ENCODE results near the gene TEX52. TPM values are rescaled to one million over a fixed set of nuclear protein-coding genes. Genes with fewer than 3 reads are reported as not detected.

TEX52 gene
- total and polyA plus RNA-seq, 2 experiments from 2014 or later = not detected

GRCh38 chr12:2841056-2841650, 15.7 kb downstream of the TEX52 start (continued):
- no peak for TF ChIP-seq REST (IDR thresholded peaks at IDR 0.05; ENCODE audit: unreplicated experiment)
- TF ChIP-seq ZNF114 (CRISPR knock-in tag; IDR thresholded peaks at IDR 0.05) = no peak
- no peak for TF ChIP-seq JUNB (IDR thresholded peaks at IDR 0.05; ENCODE audit: unreplicated experiment)
- TF ChIP-seq ETS1 (IDR thresholded peaks at IDR 0.05) = no peak
- TF ChIP-seq CREB1 (CRISPR knock-in tag; IDR thresholded peaks at IDR 0.05; ENCODE audit: low read depth) = no peak
- TF ChIP-seq NANOG (IDR thresholded peaks at IDR 0.05; ENCODE audit: borderline replicate concordance) = no peak
- TF ChIP-seq STAT1 (IDR thresholded peaks at IDR 0.05; ENCODE audit: unreplicated experiment) = no peak
- TF ChIP-seq POLR2AphosphoS5 (IDR thresholded peaks at IDR 0.05; ENCODE audit: low read depth) = no peak
- no peak for TF ChIP-seq CTCF (conservative IDR thresholded peaks at IDR 0.05; ENCODE audit: low read depth in 2 of 2)
- TF ChIP-seq ZNF331 (CRISPR knock-in tag; IDR thresholded peaks at IDR 0.05; ENCODE audit: low read depth) = no peak
- no peak for TF ChIP-seq EZH2 (IDR thresholded peaks at IDR 0.05; ENCODE audit: low read depth, unreplicated experiment)
- no peak for TF ChIP-seq EZH2phosphoT487 (IDR thresholded peaks at IDR 0.05; ENCODE audit: unreplicated experiment)

GRCh38 chr12:2836574-2836973, 20.3 kb downstream of the TEX52 start:
- H3K27me3 ChIP-seq (ENCODE audit: insufficient read depth) = no peaks in the 10 kb centered on the region
- ATAC-seq (no peak), DNase-seq (ENCODE audit: low spot score) (no peak)
- peaks cover 12% of the 10 kb centered on the region; the same call in 1 of the 2 replicates for H3K4me1 ChIP-seq (ENCODE audit: insufficient read depth)
- H3K4me2 ChIP-seq = no peak overlapping the region
- no peak overlapping the region for H3K27ac ChIP-seq (ENCODE audit: low read depth)
- no peaks in the 10 kb centered on the region for H3K79me2 ChIP-seq (replicated peaks; ENCODE audit: insufficient read depth)
- H3K36me3 Mint-ChIP-seq (ENCODE audit: low read depth) = peaks cover 9% of the 10 kb centered on the region
- H3K27ac Mint-ChIP-seq = no peak overlapping the region
- peaks cover 19% of the 10 kb centered on the region for H3K4me1 Mint-ChIP-seq
- 0 out of 2 replicates have a peak, but pooled peaks cover 3% of the 10 kb centered on the region for H3F3A ChIP-seq (replicated peaks; ENCODE audit: low read depth)
- H3K4me3 ChIP-seq = no peak overlapping the region
- H3K27me3 Mint-ChIP-seq (ENCODE audit: insufficient read depth, low read depth, poor library complexity) = peaks cover 8% of the 10 kb centered on the region
- H2AFZ ChIP-seq = no peak overlapping the region
- H3K9me2 ChIP-seq (ENCODE audit: insufficient read depth) = no peaks in the 10 kb centered on the region
- no peaks in the 10 kb centered on the region for H3K36me3 ChIP-seq (ENCODE audit: insufficient read depth)
- H3K9me3 Mint-ChIP-seq = no peaks in the 10 kb centered on the region; the same call in 2 of the 3 replicates
- H4K20me1 ChIP-seq (replicated peaks; ENCODE audit: insufficient read depth) = peaks cover 4% of the 10 kb centered on the region; the same call in 1 of the 2 replicates
- no peak overlapping the region for H3K4me3 Mint-ChIP-seq
- TF ChIP-seq ZNF331 (CRISPR knock-in tag; IDR thresholded peaks at IDR 0.05; ENCODE audit: low read depth) = no peak
- no peak for TF ChIP-seq CTCF (conservative IDR thresholded peaks at IDR 0.05; ENCODE audit: low read depth in 2 of 2)
- no peak for TF ChIP-seq CREB1 (CRISPR knock-in tag; IDR thresholded peaks at IDR 0.05; ENCODE audit: low read depth)
- no peak for TF ChIP-seq STAT1 (IDR thresholded peaks at IDR 0.05; ENCODE audit: unreplicated experiment)

All from GM23338 (cell line).